Stimulated activated naive CD4-positive, alpha-beta T cell treated with Interleukin-2 at 50 U/mL for 16 hours (primary cell): ENCODE data around the gene ZNF460.
A peak's percentile ranks its signal among the peaks of the same experiment; 100 is the strongest.
"Not testable (repeated sequence)": the region's sequence is repeated elsewhere in the genome, so short reads cannot be mapped to it uniquely, and the experiment has no call there.

Experiments used
- DNase-seq: peaks from one replicate; lab custom pipeline; 2025; lab: John Stamatoyannopoulos, UW

The ZNF460 gene

GRCh38 chr19:57280165-57280961 is at the start of gene ZNF460:
ZNF460 (plus strand) TSS chr19:57280485; CDS start chr19:57280807, 322 bp downstream.
- DNase-seq = peak; percentile 96

DNA sequence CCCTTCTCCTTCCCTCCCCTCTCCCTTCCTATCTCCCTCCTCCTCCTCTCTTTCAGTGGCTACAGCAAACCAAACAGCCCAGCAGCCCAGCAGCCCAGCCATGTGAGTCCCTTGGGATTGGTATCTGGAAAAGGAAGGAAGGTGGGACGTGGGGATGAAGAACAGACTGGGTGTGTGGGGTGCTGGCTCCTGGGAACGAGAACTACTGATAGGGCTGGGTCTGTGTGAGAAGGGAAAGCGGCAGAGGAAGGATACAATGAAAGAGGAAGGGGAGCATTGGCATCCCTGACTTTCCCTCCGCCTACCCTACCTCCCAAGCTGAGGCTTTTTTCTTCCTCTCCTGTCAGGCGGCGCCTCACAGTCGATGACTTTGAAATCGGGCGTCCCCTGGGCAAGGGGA is 48.6 kb upstream of the ZNF460 start:
- no peak for DNase-seq

DNA sequence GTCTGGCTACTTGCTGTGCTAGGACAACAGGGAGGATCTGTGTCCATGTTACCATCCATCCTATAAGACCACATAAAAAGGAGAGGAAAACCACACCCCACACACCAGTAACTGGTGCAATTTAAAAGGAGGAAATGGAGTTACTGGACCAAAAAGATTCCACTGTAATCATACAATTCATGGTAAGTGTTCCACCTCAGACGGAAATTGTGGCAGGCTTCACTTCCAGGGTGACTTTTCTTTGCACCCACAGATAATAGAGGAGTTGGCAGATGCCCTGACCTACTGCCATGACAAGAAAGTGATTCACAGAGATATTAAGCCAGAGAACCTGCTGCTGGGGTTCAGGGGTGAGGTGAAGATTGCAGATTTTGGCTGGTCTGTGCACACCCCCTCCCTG is 47.1 kb upstream of the ZNF460 start:
- no peak for DNase-seq

- no peak for DNase-seq
Observed at GRCh38 chr19:57239982-57240310, 40.3 kb upstream of the ZNF460 start.

DNA sequence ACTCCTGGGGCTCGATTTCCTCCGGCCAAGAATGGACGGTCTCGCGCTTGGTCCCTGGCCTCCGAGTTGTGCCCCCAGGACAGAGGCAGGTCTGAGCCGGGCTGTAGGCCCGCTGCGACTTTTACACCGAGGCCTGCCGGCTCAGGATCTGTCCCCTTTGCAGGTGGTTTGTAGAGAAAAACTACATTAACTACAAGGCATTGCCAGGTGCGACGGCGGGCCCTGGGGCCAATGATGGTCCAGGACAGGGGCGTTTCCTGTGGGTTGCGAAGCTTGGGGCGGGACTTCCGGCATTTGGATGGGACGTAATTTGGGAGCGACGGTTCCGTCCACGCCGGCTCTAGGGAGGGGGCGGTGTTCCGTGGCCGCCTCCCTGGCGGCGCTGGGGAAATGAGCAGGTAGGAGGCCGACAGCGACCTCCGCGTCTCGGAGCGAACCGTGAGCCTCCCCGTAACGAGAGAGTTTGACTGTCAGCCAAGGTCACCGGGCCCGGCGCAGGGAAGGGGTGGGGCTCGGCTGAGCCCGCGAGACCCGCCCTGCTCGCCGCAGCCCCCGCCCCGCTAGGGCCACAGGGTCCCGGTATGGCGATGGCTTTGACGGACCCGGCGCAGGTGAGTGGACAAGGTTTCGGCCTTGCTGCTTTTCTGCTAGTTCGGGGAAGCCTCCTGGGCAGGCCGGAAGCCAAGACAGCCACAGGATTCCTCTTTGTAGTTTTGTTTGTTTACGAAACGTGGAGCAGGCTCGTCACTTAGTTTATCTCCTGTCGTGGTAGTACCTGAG is 39.8 kb upstream of the ZNF460 start, which contains the start of gene ZNF805:
ZNF805 (plus strand) TSS at position 322 of the 780 bp plus-strand sequence; CDS start at position 582, 260 bp downstream.
- peak; percentile 97 for DNase-seq

DNA sequence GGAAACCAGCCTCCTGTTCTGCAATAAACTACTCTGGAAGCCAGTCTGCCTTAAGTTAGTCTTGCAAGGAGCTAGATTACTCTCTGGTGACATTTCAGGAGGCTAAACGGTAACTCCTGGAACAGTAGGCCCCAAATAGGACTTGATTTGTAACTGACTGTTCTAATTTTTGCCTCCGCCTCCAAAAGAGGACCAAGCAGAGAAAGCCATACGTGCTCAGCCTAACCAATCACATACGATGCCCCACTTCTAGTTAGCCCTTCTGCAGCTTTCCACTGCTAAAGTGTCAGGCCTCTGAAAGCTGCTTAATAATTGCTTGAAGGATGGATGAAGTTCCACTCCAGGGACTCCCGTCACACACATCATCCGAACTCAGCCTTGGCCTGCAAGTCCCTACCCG is 39.1 kb upstream of the ZNF460 start:
- DNase-seq = no peak

DNA sequence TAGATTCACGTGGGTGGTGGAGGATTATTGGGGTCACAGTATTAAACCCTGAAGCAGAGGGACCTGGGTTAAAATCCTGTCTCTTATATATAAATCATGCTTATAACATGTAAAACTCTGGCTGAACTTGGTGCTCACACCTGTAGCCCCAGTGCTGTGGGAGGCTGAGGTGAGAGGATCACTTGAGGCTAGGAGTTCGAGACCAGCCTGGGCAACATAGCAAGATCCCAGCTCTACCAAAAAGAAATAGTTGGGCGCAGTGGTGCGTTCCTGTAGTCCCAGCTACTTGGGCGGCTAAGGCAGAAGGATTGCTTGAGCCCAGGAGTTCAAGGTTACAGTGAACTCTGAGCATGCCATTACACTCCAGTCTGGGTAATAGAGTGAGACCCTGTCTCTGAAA is 37.5 kb upstream of the ZNF460 start:
- DNase-seq = no peak

- DNase-seq = no peak
Observed at GRCh38 chr19:57244513-57244912, 35.8 kb upstream of the ZNF460 start.

GRCh38 chr19:57245066-57245465 is 35.2 kb upstream of the ZNF460 start:
- DNase-seq = no peak

DNA sequence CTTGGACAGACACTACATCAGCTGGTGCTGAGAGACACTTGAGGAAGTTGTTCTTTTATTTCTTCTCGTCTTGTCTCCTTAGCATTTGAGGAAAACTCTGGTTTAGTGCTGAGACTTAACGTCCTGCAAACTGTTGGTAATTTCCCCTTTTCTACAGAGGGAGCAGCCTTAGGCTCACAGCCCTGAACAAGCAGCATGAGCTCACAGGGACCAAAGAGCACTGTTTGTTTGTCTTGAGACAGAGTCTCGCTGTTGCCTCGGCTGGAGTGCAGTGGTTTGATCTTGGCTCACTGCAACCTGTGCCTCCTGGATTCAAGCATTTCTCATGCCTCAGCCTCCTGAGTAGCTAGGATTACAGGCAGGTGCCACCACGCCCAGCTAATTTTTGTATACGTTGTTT is 34.3 kb upstream of the ZNF460 start:
- no peak for DNase-seq

DNA sequence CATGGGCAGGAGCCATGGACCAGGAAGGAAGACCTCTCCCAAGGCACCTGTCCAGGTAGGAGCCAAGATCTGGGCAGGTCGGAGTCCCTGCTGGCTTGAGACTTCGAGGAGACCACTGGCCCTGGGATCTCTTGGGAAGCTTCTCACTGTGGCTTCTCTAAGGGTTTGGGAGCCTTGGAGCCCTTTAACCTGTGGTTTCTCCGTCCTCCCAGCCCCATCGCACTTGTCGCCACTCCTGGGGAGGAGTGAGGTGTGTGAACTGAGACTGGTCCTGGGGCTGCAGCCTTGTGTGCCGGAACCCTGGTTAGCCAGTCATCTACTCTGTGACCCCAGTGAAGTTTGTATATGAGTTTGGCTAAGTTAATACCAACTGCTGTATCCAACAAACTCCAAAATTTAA is 31.6 kb upstream of the ZNF460 start:
- no peak for DNase-seq

DNA sequence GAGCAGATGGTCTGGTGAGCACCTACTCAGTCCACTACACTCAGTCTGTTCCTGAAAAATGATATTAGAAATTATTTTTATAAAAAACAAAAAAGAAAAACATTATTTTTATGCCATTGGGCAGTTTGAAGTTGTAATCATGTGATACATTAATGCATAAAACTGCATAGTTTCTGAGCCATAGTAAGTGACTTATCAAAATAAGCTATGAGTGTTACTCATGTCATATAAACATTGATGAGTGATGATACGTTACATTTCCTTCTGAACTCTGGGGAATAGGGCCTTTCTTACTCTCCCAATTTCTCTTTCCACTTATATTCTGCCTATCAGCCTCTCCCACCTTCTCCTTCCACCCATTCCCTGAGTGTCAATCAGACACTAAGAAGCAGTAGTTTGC is 31.0 kb upstream of the ZNF460 start:
- DNase-seq = no peak

DNA sequence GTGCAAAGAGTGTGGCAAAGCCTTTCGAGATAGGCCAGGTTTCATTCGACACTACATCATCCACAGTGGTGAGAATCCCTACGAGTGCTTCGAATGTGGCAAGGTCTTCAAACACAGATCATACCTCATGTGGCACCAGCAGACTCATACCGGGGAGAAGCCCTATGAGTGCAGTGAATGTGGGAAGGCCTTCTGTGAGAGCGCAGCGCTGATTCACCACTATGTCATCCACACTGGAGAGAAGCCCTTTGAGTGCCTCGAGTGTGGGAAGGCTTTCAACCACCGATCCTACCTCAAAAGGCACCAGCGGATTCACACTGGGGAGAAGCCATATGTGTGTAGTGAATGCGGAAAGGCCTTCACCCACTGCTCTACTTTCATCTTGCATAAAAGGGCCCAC is 26.5 kb upstream of the ZNF460 start:
- peak; percentile 13 for DNase-seq

GRCh38 chr19:57262044-57262443 is 18.2 kb upstream of the ZNF460 start:
- no peak for DNase-seq

DNA sequence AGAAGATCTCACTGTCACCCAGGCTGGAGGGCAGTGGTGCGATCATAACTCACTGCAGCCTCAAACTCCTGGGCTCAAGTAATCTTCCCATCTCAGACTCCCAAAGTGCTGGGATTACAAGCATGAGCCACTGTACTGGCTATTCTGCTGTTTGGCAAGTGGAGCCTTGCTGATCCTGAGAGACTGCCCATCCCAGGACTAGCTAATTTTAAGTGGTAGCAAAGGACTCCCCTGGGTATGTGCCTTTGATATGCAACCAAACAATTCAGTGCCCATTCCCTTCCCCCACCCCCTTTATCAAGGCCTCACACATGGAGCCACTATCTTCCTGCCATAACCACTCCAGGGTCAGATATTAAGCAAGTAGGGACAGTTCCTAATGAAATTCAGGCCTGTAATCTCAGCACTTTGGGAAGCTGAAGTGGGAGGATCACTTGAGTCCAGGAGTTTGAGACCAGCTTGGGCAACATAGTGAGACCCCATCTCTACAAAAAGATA is 17.0 kb upstream of the ZNF460 start:
- no peak for DNase-seq

- no peak for DNase-seq
Observed at GRCh38 chr19:57267291-57267690, 13.0 kb upstream of the ZNF460 start.

GRCh38 chr19:57269515-57270250 is 10.6 kb upstream of the ZNF460 start:
- no peak for DNase-seq

GRCh38 chr19:57271280-57271679 is 9.0 kb upstream of the ZNF460 start:
- DNase-seq = no peak

DNA sequence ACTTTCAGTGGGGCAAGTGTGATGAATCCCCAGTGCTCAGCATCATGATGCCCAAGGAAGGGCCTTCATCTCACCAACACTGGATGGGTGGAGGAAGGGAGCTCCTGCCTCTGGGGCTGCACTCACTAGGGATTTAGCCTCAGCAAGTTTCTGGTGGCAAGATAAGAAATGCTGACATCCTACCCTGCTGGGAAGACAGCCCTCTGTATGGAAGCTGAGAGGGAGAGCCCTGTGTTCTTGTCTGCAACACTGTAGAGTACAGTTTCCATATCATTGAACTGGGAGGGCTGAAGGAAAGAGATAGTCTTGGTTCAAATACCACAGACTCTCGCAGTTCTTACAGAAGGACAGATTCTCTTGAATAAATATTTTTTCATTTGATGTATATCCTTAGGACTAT is 7.3 kb upstream of the ZNF460 start:
- no peak for DNase-seq

DNA sequence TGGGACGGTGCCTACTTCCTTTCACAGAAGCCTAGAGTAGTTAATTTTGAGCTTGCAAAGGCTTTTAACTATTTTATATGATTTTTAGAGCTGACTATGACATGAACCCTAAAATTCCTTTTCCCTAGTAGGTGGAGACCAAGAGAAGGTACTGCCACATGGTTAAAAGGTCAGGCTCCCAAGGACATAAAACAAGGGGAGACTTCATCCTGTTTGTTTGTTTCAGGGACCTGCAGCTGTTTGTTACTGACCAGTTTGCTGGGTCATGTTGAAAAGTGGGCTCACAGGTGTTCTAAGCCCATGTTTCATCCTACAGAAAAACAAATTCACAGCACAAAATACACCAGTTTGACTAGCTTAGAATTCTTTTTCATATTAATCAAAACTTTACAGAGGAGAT is 3.9 kb upstream of the ZNF460 start:
- DNase-seq = no peak

DNA sequence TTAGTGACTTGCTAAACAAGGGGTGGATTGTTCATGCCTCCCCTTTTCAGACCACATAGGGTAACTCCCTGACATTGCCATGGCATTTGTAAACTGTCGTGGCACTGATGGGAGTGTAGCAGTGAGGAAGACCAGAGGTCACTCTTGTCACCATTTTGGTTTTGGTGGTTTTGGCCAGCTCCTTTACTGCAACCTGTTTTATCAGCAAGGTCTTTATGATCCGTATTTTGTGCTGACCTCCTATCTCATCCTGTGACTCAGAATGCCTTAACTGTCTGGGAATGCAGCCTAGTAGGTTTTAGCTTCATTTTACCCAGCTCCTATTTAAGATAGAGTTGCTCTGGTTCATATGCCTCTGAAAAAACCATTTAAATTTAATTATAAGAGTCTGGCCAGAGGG is 1.8 kb upstream of the ZNF460 start:
- not testable (repeated sequence) for DNase-seq

GRCh38 chr19:57279418-57280164 is 694 bp upstream of the ZNF460 start:
- peak; percentile 82 for DNase-seq
